ENCODE results near the gene PDZD2. TPM values are rescaled to one million over a fixed set of nuclear protein-coding genes. Genes with fewer than 3 reads are reported as not detected.

PDZD2 gene
- total RNA-seq, 4 donors from 2014 or later, result 2.8 to 5.3 (median 4.0) TPM

- no peaks in the 10 kb centered on the region for H3K9me3 ChIP-seq
- H3K27me3 ChIP-seq, result peaks cover 0 to 3% (median 0%) of the 10 kb centered on the region in 3 donors
- no peak overlapping the region for H3K4me3 ChIP-seq
- no peak for ATAC-seq
- no peak overlapping the region for H3K27ac ChIP-seq
- intact Hi-C loops (cut with DNase I; ENCODE audit: low total_unique reads) (no loop called here), in situ Hi-C loops (cut with MboI; ENCODE audit: low sequenced_read_pairs in 4 of 4) (no loop called here)
- H3K36me3 ChIP-seq, result no peaks in the 10 kb centered on the region
- DNase-seq, result no peak
- peaks cover 0 to 3% of the 10 kb centered on the region in 2 donors for H3K4me1 ChIP-seq
- TF ChIP-seq POLR2A (IDR thresholded peaks at IDR 0.05) (no peak), CTCF (IDR thresholded peaks at IDR 0.05 in 4 of 5, conservative IDR thresholded peaks at IDR 0.05 in 1 of 5) (no peak)
Measured at GRCh38 chr5:31886206-31886605, 247.3 kb downstream of the PDZD2 start.

GRCh38 chr5:31887556-31887955, 248.6 kb downstream of the PDZD2 start:
- Histone ChIP-seq H3K36me3 (no peaks in the 10 kb centered on the region), H3K4me1 (peaks cover 0 to 3% of the 10 kb centered on the region in 2 donors), H3K4me3 (no peak overlapping the region), H3K27me3 (peaks cover 0 to 3% (median 0%) of the 10 kb centered on the region in 3 donors), H3K27ac (no peak overlapping the region), H3K9me3 (no peaks in the 10 kb centered on the region)
- in situ Hi-C loops (cut with MboI; ENCODE audit: low sequenced_read_pairs in 4 of 4) (no loop called here), intact Hi-C loops (cut with DNase I; ENCODE audit: low total_unique reads) (no loop called here)
- DNase-seq (no peak), ATAC-seq (no peak)
- no peak for TF ChIP-seq POLR2A (IDR thresholded peaks at IDR 0.05)

GRCh38 chr5:31888564-31888963, 249.6 kb downstream of the PDZD2 start:
- no peak for DNase-seq
- H3K9me3 ChIP-seq, result no peaks in the 10 kb centered on the region
- no peak for ATAC-seq
- H3K27me3 ChIP-seq, result peaks cover 0 to 3% (median 0%) of the 10 kb centered on the region in 3 donors
- no peak overlapping the region for H3K27ac ChIP-seq
- H3K4me1 ChIP-seq, result peaks cover 0 to 3% of the 10 kb centered on the region in 2 donors
- intact Hi-C loops (cut with DNase I; ENCODE audit: low total_unique reads), result no loop called here
- H3K4me3 ChIP-seq, result no peak overlapping the region
- no peak for TF ChIP-seq CTCF (IDR thresholded peaks at IDR 0.05 in 4 of 5, conservative IDR thresholded peaks at IDR 0.05 in 1 of 5)
- TF ChIP-seq POLR2A (IDR thresholded peaks at IDR 0.05), result no peak
- in situ Hi-C loops (cut with MboI; ENCODE audit: low sequenced_read_pairs in 4 of 4), result no loop called here
- H3K36me3 ChIP-seq, result no peaks in the 10 kb centered on the region

GRCh38 chr5:31889001-31889561, 250.2 kb downstream of the PDZD2 start:
- Histone ChIP-seq H3K27me3 (peaks cover 0 to 3% (median 0%) of the 10 kb centered on the region in 3 donors), H3K36me3 (no peaks in the 10 kb centered on the region), H3K4me1 (peaks cover 0 to 3% of the 10 kb centered on the region in 2 donors), H3K9me3 (no peaks in the 10 kb centered on the region), H3K27ac (no peak overlapping the region), H3K4me3 (no peak overlapping the region)
- TF ChIP-seq POLR2A (IDR thresholded peaks at IDR 0.05) (no peak), CTCF (IDR thresholded peaks at IDR 0.05 in 4 of 5, conservative IDR thresholded peaks at IDR 0.05 in 1 of 5) (no peak)
- in situ Hi-C loops (cut with MboI; ENCODE audit: low sequenced_read_pairs in 4 of 4) (no loop called here), intact Hi-C loops (cut with DNase I; ENCODE audit: low total_unique reads) (no loop called here)
- no peak for ATAC-seq
- no peak for DNase-seq

- Histone ChIP-seq H3K27ac (no peak overlapping the region), H3K27me3 (peaks cover 0 to 3% (median 0%) of the 10 kb centered on the region in 3 donors), H3K4me3 (no peak overlapping the region), H3K36me3 (no peaks in the 10 kb centered on the region), H3K4me1 (peaks cover 0 to 3% of the 10 kb centered on the region in 2 donors), H3K9me3 (no peaks in the 10 kb centered on the region)
- in situ Hi-C loops (cut with MboI; ENCODE audit: low sequenced_read_pairs in 4 of 4) (no loop called here), intact Hi-C loops (cut with DNase I; ENCODE audit: low total_unique reads) (no loop called here)
- DNase-seq (no peak), ATAC-seq (no peak)
- TF ChIP-seq POLR2A (IDR thresholded peaks at IDR 0.05) (no peak), CTCF (IDR thresholded peaks at IDR 0.05 in 4 of 5, conservative IDR thresholded peaks at IDR 0.05 in 1 of 5) (no peak)
Measured at GRCh38 chr5:31890046-31890445, 251.1 kb downstream of the PDZD2 start.

Data from gastrocnemius medialis (tissue), 4 donors.